NCI-H2227 (cell line): ENCODE measurements around the gene SH3D19.
"Not testable (repeated sequence)": the region's sequence is repeated elsewhere in the genome, so short reads cannot be mapped to it uniquely, and the experiment has no call there.

Source experiments
- DNase-seq: peaks from one replicate; lab custom pipeline; 2025; ENCODE audit not compliant: unreplicated experiment; lab: John Stamatoyannopoulos, UW

Gene SH3D19

DNA sequence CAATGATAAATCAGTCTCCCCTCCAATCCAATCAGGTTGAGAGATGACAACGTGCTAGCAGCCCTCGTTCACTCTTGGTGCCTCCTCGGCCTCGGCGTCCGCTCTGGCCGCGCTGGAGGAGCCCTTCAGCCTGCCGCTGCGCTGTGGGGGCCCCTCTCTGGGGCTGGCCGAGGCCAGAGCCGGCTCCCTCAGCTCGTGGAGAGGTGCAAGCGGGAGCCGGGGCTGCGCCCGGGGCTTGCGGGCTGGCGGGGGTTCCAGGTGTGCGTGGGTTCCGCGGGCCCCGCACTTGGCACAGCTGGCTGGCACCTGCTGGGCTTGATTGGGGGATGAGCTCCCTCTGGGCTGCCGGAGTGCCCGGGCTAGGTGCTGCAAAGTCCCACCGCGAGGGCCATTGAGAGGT, 89.4 kb downstream of the SH3D19 start:
- no peak for DNase-seq

DNA sequence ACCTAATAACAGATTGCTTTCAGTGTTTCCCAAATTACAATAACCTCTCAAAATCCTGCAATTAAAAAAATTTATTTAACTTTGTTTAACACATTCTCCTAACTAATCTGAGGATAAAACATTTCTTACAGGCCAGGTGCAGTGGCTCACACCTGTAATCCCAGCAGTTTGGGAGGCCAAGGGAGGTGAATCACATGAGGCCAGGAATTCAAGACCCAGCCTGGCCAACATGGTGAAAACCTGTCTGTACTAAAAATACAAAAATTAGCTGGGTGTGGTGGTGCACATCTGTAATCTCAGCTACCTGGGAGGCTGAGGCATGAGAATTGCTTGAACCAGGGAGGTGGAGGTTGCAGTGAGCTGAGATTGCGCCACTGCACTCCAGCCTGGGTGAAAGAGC, 90.0 kb downstream of the SH3D19 start:
- DNase-seq, result not testable (repeated sequence)

DNA sequence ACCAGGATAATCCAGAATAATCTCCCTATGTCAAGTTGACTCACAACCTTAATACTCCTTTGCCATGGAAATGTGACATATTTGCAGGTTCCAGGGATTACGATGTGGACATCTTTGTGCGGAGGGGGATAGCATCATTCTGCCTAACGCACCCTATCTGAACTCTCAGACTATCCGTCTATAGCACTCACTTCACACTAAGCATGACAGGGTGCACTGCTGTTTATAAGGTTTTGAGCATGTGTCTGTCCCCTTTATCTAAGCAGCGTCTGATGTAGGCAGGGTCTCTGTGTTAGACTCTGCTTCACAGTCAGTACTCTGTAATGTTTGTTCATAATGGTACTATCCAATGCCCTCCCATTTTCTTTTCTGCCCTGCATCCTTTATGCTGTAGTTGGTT, 91.8 kb downstream of the SH3D19 start:
- DNase-seq, result no peak

DNA sequence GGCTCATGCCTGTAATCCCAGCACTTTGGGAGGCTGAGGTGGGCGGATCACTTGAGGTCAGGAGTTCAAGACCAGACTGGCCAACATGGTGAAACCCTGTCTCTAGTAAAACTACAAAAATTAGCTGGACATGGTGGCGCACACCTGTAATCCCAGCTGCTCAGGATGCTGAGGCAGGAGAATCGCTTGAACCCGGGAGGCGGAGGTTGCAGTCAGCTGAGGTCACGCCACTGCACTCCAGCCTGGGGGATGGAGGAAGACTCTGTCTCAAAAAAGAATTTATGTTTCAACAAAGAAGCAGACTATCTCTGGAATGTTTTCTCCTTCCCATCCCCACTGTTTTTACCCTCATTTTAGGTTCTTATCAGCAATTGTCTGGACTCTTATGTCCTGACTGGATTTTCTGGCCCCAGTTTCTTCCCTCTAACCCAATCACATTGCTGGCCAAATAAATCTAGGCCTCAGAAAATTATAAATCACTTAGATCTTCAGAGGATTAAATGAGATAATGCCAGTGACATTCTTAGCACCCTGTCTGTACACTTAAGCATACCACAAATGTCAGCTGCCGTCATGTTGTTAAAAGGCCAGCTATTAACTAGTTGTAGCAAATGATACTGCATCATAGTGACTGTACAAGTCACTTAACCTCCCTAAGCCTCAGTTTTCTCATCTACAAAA, 93.3 kb downstream of the SH3D19 start:
- no peak for DNase-seq

DNA sequence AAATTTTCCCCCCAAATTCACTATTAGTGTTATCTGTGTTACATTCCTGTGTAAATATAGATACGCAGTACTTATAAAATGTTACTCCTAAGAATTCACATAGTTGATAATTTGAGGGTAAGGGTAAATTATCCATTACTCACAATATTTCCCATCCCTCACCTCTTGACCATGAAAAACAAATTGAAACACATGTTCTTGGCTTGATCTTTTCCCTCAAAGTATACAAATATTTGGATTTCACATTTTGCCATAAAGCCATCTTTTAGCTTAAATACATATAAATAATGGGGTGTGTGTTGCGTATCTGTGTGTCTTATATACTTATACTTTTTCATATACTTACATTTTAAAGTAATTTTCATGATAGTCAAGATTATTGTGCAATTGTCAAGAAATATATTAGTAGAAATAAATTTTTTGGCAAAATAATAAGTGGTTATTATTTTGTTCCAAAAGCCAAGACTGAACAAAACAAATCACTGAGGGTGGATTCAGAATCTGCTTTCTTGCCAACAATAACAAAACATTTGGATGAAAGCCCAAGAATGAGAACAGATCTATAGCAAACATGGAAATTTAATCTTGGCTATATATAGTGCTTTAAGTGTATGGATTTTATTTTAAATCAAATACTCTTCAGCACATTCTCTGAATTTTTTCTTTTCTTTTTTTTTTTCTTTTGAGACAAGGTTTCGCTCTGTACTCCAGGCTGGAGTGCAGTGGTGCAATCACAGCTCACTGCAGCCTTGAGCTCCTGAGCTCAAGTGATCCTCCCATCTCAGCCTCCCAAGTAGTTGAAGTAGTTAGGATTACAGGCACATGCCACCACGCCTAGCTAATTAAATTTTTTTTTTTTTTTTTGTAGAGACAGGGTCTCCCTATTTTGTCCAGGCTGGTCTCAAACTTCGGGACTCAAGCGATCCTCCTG, 97.0 kb downstream of the SH3D19 start:
- DNase-seq, result no peak

DNA sequence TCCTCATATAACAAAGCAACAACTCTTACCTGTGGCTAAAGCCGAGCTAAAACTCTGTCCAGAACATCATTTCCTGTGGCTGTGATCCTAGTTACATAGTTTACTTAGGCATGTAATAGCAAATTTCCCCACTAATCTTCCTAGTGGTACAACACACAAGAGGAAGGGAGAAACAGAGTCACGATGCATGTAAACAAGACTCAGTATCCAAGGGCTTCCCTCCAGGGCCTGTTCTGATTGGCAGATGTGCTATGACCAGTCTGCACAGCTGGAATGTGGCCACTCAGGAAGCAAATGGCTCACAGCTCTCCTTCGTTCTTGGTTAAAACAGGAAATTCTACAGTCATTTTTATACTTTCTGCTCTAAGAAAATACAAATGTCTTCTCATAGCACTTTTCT, 97.7 kb downstream of the SH3D19 start:
- DNase-seq, result no peak

DNA sequence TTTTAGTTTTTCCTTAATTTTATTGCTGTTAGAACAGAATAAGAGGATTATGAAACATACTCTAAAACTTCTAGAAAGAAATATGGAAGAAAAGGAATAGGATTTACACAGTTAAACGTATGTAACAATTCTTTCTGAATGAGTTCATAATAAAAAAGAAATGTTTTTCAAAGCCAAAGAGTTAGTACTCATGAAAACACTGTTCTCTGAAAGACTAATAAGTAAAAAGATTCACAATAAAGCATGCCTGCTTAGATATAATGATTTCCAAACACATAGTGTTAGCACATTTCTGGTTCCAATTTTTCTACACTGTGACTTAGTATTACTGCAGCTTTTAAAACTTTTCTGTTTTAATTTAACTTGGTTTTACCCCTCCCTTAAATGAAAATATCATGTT, 98.2 kb downstream of the SH3D19 start:
- no peak for DNase-seq

DNA sequence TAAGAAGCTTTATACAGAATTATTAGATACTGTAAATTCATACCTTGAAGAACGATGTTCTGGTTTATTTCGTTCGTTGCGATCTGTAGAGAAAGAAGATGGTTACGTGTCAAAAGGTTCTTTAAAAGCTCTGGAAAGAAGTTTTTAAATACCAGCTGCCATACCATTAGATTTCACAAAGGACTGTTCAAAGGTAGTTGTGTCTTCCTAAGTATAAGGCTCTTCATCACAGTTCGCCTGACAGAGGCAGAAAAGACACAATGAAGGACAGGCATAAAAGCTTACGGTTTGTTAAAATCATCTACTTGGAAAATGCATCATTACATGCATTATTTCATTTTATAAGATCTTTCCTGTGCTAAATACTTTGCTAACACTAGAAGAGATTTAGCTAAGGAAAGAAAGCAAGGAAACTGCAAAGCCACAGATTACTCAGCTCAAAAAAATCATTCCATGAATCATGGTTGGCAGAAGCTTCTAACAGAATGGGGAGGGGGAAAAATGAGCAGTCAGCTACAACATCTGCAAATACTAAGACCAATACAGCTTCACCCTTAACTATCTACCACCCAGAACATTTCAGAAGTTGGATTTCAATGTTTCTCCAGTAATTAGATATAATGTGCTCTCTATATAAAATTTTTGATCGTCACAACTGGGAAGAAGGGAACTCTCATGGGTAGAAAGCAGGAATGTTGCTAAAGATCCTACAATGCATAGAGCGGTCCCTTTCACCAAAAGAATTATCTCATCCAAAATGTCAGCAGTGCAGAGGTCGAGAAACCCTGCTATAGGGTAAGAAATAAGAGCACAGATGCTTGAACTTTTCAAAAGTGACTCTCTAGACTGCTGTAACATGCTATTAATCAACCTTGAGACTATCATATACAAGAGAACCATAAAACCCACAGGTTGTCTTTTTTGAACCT, 99.1 kb downstream of the SH3D19 start:
- DNase-seq, result no peak

DNA sequence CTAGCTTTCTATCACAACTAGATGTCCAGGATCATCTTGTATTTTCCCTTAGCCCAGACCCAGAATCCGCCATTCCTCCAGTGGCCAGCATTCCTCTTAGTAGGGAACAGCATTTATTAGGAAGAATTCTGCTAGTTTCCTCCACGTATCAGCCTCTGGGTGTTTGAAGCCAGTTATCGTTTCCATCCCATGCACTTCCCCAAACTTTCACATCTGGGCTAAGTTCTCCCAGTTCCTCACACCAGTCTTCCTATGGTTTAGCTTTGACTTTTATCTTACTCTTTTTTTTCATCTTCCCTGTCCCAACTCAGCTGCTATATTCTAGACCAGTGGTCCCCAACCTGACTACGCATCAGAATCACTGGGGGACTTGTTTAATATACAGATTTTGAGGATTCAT, 101.9 kb downstream of the SH3D19 start:
- DNase-seq, result no peak

DNA sequence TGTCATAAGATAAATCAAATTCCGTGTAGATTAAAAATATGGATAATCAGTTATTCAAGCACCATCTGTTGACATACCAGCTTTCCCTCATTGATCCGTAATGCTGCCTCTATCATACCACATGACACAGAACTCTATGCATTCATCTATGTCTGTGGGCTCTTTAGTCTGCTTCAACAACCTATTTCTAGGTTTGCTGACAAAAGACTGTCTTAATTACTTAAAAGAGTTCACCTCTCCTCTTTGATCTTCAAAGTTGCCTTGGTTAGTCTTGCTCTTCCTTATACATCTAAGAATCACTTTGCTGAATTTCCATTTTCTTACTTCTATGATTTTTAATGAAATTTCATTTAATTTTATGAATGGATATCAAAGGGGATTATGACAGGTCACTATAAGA, 105.5 kb downstream of the SH3D19 start:
- DNase-seq, result no peak

DNA sequence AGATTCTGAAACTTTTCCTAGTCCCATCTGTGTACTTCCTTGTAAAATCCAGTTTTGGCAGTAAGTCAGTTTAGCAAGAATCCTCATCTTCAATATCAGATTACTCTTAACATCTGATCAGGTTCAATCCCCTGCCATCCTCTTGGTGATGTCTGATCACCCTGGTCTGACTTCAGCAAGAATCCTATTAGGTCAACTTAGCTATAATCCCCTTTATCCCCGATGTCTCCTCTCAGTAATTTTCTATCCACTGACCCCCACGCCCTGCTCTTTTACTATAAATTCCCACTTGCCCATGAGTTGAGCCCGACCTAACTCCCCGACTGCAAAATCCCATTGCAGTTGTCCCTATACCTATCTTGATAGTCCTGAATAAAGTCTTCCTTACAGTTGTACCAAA, 106.3 kb downstream of the SH3D19 start:
- DNase-seq, result no peak

DNA sequence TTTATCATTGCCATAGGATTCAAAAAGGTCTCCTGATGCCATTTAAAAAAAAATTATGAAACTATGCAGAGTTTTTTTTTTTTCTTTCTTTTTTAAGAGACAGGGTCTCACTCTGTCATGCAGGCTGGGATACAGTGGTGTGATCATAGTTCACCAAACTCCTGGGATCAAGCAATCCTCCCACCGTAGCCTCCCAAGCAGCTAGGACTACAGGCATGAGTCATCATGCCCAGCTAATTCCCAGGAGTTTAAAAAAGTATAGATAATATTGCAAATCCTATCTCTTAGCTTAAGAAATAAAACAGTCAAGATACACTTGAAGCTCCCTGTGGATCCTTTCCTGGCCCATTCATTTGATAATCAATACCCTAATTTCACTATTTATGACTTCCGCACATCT, 107.1 kb downstream of the SH3D19 start:
- no peak for DNase-seq

DNA sequence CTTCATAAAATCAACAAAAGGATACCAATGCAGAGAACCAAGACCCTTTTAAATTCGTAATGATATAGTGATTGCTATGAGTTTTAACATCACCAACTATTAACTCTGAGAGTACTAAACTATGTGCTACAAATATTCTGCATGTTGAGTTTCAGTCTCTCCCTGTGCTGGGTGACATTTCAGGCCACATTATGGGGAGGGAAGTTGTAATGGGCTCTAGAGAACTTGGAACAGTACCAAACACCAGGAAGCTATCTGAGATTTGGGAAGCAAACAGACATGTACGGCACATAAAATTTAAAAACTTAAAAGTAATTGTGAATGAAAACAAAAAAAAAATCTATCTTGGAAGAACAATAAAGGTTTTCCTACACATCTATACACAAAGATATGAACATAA, 108.1 kb downstream of the SH3D19 start:
- no peak for DNase-seq

DNA sequence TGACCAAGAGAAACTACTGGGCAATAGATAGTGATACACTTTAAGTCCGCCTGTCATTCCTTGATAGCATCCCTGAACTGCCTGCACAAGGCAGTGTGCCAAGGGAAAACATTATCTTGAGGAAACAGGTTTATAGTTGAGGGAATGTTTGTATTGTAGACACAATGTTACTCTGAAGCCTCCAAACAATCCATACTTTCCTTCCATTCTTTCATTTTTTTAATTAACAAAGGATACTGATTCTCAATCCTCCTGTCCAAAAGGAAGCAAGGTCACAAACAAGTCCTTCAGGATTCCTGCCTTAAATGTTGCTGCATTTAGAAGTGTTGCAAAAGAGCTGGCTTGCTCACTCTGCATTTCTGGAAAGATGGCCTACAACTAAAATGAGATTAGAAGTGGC, 110.1 kb downstream of the SH3D19 start:
- DNase-seq, result no peak

DNA sequence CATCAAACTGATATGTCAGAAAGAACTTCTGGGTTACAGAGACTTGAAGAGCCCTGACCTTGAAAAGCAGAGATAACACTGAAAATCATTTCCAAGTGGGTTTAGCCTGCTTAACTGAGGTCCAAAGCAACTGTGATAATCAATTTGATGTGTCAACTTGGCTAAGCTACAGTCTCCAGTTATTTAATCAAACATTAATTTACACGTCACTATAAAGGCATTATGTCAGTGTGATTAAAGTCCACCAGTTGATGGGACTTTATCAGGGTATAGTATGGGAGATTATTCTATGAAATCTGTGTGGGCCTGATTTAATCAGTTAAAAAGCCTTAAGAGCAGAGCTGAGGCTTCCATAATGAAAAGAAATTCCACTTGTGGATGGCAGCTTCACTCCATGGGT, 117.5 kb downstream of the SH3D19 start:
- no peak for DNase-seq

DNA sequence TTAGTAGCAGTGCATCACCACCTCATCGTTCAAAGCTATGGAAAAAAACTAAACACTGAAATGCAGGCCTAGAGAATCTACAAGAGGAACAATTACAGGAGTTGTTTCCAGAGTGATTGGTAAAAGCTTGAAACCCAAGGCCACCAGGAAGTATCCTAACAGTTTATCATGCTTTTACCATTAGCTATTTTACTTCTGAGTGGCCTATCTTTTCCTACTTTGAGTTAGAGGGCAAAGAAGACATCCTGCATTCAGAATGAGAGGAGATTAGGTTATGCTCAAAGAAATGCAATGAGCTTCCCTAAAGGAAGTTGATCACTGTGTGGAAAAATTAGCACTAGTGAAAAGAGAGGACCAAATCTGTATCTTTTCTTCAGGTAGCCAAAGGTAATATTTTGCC, 118.2 kb downstream of the SH3D19 start:
- DNase-seq, result no peak

DNA sequence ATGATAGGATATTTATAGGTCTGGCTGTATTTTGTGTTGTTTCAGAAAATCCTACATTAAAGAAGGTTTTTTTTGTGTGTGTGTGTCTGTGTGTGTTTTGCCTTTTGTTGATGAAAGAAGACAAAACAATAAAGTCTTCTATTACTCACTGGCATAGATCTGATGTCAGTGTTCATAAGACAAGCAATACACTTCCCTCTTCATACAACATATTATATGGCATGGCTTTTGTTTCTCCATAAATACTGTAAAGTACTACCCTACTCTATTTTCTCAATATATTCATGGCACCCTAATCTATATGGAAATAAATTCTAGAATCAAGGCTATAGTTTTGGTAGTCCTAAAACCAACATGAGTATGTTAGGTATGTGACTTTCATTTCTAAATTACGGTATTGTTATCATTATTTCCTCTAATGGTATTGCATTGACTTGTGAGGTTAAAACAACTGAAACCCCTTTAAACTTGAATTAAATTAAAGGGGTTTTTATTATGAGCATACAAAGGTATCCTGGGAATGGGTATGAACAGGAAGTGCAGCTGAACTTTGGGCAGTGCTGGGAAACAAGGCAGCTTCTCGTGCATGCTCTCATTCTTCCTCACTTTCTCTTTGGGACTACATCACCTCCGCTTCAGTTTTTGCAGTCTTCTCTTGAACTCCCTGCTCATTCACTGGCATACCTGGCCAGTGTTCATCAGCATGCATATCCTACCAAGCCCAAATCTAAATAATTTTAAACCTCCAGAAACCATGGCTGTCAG, 119.0 kb downstream of the SH3D19 start:
- no peak for DNase-seq

DNA sequence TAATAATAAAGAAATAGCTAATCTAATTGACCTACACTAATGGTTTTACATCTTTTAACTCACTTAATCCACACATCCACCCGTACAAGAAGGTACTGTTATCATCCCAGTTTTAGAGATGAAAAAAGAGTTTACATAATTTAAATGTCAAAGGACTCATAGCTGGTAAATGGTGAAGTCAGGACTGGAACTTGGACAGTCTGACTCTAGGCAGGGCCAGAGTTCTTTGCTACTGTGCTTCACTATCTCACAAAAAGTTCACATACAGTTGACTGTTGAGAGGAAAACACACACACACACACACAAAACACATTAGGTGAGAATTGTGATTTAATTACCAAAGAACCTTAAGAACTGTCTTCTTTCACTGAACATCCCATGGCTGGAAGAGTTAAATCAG, 119.7 kb downstream of the SH3D19 start:
- DNase-seq, result no peak

DNA sequence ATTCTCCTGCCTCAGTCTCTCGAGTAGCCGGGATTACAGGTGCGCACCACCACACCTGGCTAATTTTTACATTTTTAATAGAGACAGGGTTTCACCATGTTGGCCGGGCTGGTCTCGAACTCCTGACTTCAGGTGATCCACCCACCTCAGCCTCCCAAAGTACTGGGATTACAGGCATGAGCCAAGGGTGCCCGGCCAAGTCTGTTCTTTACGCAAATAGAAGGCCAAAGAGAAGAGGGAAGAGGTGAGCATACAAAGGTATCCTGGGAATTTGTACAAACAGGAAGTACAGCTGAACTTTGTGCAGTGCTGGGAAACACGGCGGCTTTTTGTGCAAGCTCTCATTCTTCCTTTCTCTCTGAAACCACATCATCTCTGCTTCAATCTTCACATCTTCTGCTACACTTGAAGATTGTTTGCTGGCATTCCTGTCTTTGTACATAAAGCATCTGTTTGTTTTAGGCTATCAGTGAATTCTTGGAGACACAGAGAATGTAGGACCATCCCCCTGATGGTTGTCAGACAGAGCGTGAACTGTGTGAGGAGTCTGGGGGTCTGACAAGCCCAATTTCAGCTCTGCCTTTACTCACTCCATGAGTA, 120.4 kb downstream of the SH3D19 start:
- DNase-seq, result no peak

DNA sequence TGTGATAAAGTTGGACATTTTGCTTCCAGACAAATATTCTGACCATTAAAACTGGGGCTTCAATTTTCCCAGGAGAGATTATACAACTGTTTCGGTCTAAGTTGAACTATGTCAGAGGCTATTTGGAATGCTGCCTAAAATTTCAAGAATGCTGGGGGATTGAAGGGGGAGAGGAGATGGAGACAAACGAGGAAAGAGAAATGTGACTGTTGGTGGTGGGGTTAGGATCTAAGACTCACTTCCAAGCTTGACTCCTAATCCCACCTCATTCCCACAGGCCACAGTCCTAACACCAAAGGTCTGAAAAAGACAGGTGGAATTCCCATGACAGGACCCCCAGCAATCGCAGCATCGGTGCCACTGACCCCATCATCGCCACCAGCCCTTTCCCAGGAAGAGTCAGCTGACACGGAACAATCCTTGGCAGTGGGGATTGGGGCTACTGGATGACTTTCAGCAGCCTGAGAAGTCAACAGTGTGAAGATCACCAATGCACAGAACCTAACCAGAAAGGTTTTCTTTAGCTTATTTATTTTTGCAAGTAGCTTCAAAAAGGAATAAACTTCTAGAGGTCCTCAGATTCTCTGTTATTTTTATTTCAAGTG, 122.5 kb downstream of the SH3D19 start:
- DNase-seq, result no peak
